IMR-90 (cell line): ENCODE measurements around the gene TEP1. TPM values are rescaled to one million over a fixed set of nuclear protein-coding genes. Genes with fewer than 3 reads are reported as not detected.

ENCODE experiments used
- ATAC-seq: fragments of 200-7000 bp; cut with Tn5 transposase; 2 replicates; pipeline ENCODE4 v1.9.1; 2020; ENCODE audit warnings: low read depth, mild to moderate bottlenecking, moderate library complexity
- BruUV-seq: library from RNA; stranded (reverse); fragments of 400-500 nt; replicated peaks from 2 replicates; lab custom pipeline; 2021; lab: Mats Ljungman, UMichigan
- CTCF ChIA-PET: fragments of 300-600 bp; formaldehyde crosslinking; extraction: SDS; loops from one replicate; lab custom pipeline; 2021; ENCODE audit warnings: antibody characterized with exemption; lab: Yijun Ruan, JAX
- POLR2A ChIA-PET: fragments of 300-600 bp; sonication (Branson Sonifier 250); formaldehyde crosslinking; loops from one replicate; lab custom pipeline; 2022; ENCODE audit warnings: antibody characterized with exemption; ENCODE audit not compliant: unreplicated experiment; lab: Charles Lee
- DNase-seq: peaks from one replicate; pipeline ENCODE4 v3.0.0; 2013
- H2AFZ ChIP-seq: replicated peaks from 2 replicates; pipeline ENCODE3; 2013; ENCODE audit warnings: low read length, mild to moderate bottlenecking; ENCODE audit not compliant: poor library complexity
- H2AK5ac ChIP-seq: 2 replicates; pipeline ENCODE4 v1.6.1; 2013; ENCODE audit warnings: low read depth, low read length, inconsistent platforms
- H2AK9ac ChIP-seq: replicated peaks from 2 replicates; pipeline ENCODE3; 2013; ENCODE audit warnings: mild to moderate bottlenecking, low read depth, low read length, moderate library complexity; ENCODE audit not compliant: poor library complexity
- H2BK120ac ChIP-seq: 2 replicates; pipeline ENCODE4 v1.6.1; 2013; ENCODE audit warnings: low read depth, low read length, inconsistent platforms
- H2BK15ac ChIP-seq: 3 replicates; pipeline ENCODE4 v1.6.1; 2013; ENCODE audit warnings: low read depth, low read length, inconsistent platforms
- H2BK20ac ChIP-seq: 2 replicates; pipeline ENCODE4 v1.6.1; 2013; ENCODE audit warnings: low read depth, mild to moderate bottlenecking, inconsistent platforms, low read length, moderate library complexity
- H2BK5ac ChIP-seq: 2 replicates; pipeline ENCODE4 v1.6.1; 2013; ENCODE audit warnings: mild to moderate bottlenecking, low read depth, low read length, inconsistent platforms; ENCODE audit not compliant: poor library complexity, severe bottlenecking
- H3K14ac ChIP-seq: replicated peaks from 2 replicates; pipeline ENCODE4 v1.6.1; 2013; ENCODE audit warnings: low read depth, low read length, inconsistent platforms
- H3K18ac ChIP-seq: 2 replicates; pipeline ENCODE4 v1.6.1; 2013; ENCODE audit warnings: low read depth, low read length, control low read depth
- H3K23ac ChIP-seq: 2 replicates; pipeline ENCODE4 v1.6.1; 2013; ENCODE audit warnings: low read depth, low read length, inconsistent platforms
- H3K27ac ChIP-seq: 2 replicates; pipeline ENCODE4 v1.5.1; 2013; ENCODE audit warnings: mild to moderate bottlenecking, control low read depth, low read length; ENCODE audit not compliant: insufficient read depth
- H3K27me3 ChIP-seq: 2 replicates; pipeline ENCODE4 v1.6.1; 2013; ENCODE audit warnings: low read length; ENCODE audit not compliant: control insufficient read depth, insufficient read depth
- H3K36me3 ChIP-seq: 2 replicates; pipeline ENCODE4 v1.6.1; 2013; ENCODE audit warnings: low read length, mixed read lengths; ENCODE audit not compliant: control insufficient read depth, insufficient read depth
- H3K4ac ChIP-seq: 2 replicates; pipeline ENCODE4 v1.6.1; 2013; ENCODE audit warnings: low read depth, low read length, inconsistent platforms
- H3K4me1 ChIP-seq: 2 replicates; pipeline ENCODE4 v1.6.1; 2013; ENCODE audit warnings: low read length, mixed read lengths; ENCODE audit not compliant: control insufficient read depth, insufficient read depth
- H3K4me2 ChIP-seq: 2 replicates; pipeline ENCODE4 v1.6.1; 2013; ENCODE audit warnings: low read depth, mild to moderate bottlenecking, control low read depth, low read length, moderate library complexity
- H3K4me3 ChIP-seq: 2 replicates; pipeline ENCODE4 v1.5.1; 2013; ENCODE audit warnings: low read depth, mild to moderate bottlenecking, control low read depth, low read length, moderate library complexity; ENCODE audit not compliant: insufficient read depth
- H3K56ac ChIP-seq: 2 replicates; pipeline ENCODE4 v1.6.1; 2013; ENCODE audit warnings: low read length, inconsistent platforms; ENCODE audit not compliant: insufficient read depth; ENCODE audit errors: extremely low read depth
- H3K79me1 ChIP-seq, 2 experiments: 2 replicates each; pipeline ENCODE4 v1.6.1; 2013; ENCODE audit warnings: low read length in 2 of 2, inconsistent platforms in 1 of 2, low read depth in 1 of 2
- H3K9ac ChIP-seq: 2 replicates; pipeline ENCODE4 v1.6.1; 2013; ENCODE audit warnings: low read depth, low read length, control low read depth
- H3K9me1 ChIP-seq: 2 replicates; pipeline ENCODE4 v1.6.1; 2013; ENCODE audit warnings: low read length, inconsistent platforms; ENCODE audit not compliant: insufficient read depth
- H3K9me3 ChIP-seq: 2 replicates; pipeline ENCODE4 v1.6.1; 2013; ENCODE audit warnings: low read length; ENCODE audit not compliant: control insufficient read depth, insufficient read depth
- H4K20me1 ChIP-seq: 2 replicates; pipeline ENCODE4 v1.6.1; 2013; ENCODE audit warnings: low read length, inconsistent platforms; ENCODE audit not compliant: insufficient read depth
- H4K5ac ChIP-seq: 2 replicates; pipeline ENCODE4 v1.6.1; 2013; ENCODE audit warnings: mild to moderate bottlenecking, low read depth, low read length, control low read depth
- H4K8ac ChIP-seq, 2 experiments: 2 replicates each; pipeline ENCODE4 v1.6.1; 2013; ENCODE audit warnings: low read depth in 2 of 2, low read length in 2 of 2, control low read depth in 1 of 2, inconsistent platforms in 1 of 2
- H4K91ac ChIP-seq: 2 replicates; pipeline ENCODE4 v1.6.1; 2013; ENCODE audit warnings: low read depth, low read length, inconsistent platforms; ENCODE audit not compliant: insufficient read depth
- CHD1 ChIP-seq: IDR thresholded peaks from 2 replicates; pipeline ENCODE4 v1.6.1; 2012; ENCODE audit warnings: low read depth, low read length, improper control_type of control experiment
- FOS ChIP-seq: fragments of 150-350 bp; IDR thresholded peaks from 2 replicates; pipeline ENCODE4 v1.6.1; 2016; ENCODE audit warnings: low read depth, low read length
- MAFK ChIP-seq: IDR thresholded peaks from 2 replicates; pipeline ENCODE4 v1.6.1; 2012; ENCODE audit warnings: low read depth, low read length, improper control_type of control experiment
- MAZ ChIP-seq: IDR thresholded peaks from 2 replicates; pipeline ENCODE4 v1.6.1; 2012; ENCODE audit warnings: low read depth, mild to moderate bottlenecking, low read length, improper control_type of control experiment, moderate library complexity, borderline replicate concordance
- NFE2L2 ChIP-seq: fragments of 150-350 bp; IDR thresholded peaks from 2 replicates; pipeline ENCODE4 v1.6.1; 2016; ENCODE audit warnings: low read depth, mild to moderate bottlenecking, low read length
- RAD21 ChIP-seq: IDR thresholded peaks from 2 replicates; pipeline ENCODE4 v1.6.1; 2012; ENCODE audit warnings: low read length, improper control_type of control experiment
- RCOR1 ChIP-seq: IDR thresholded peaks from 2 replicates; pipeline ENCODE4 v1.6.1; 2012; ENCODE audit warnings: mild to moderate bottlenecking, low read length, improper control_type of control experiment; ENCODE audit not compliant: insufficient replicate concordance
- RFX5 ChIP-seq: IDR thresholded peaks from 2 replicates; pipeline ENCODE4 v1.8.0; 2012; ENCODE audit warnings: low read depth, mild to moderate bottlenecking, low read length, moderate library complexity
- WGBS, 2 experiments: methylation state at CpG; one replicate each; pipeline versions ENCODE4 v1.1.5 to v1.1.7; 2013; ENCODE audit warnings: missing lambda C conversion rate in 2 of 2; ENCODE audit not compliant: insufficient read length in 1 of 2; ENCODE audit errors: extremely low coverage in 2 of 2; 5-methylcytosine and 5-hydroxymethylcytosine counted together
- dilution Hi-C: fragments of 300-500 bp; cut with HindIII; formaldehyde crosslinking; loops from one replicate; pipeline ENCODE4 v1.14.3; 2018; ENCODE audit warnings: low sequenced_read_pairs; ENCODE audit not compliant: unreplicated experiment
- in situ Hi-C: fragments of 300-500 bp; cut with MboI; formaldehyde crosslinking; loops from 3 replicates; pipeline ENCODE4 v1.14.3; 2019; ENCODE audit warnings: low sequenced_read_pairs, inconsistent platforms, mixed read lengths
- intact Hi-C: fragments of 100-400 bp; cut with micrococcal nuclease; formaldehyde crosslinking; loops from 2 replicates; pipeline ENCODE4 v1.10.0; 2022
- polyA plus RNA-seq, 3 experiments: library from polyadenylated mRNA; depleted of rRNA; stranded (reverse); fragments of >200 nt; gene quantifications; 2 replicates each; pipeline ENCODE4 v1.2.3, GENCODE V29; 2012; ENCODE audit warnings: low replicate concordance in 1 of 3
- total RNA-seq: library from RNA; depleted of rRNA; stranded (reverse); fragments of >200 nt; gene quantifications from 2 replicates; pipeline ENCODE4 v1.2.3, GENCODE V29; 2012
- TF ChIP-seq, protein P1 (sequence below): fragments of 150-350 bp; IDR thresholded peaks from 2 replicates; pipeline ENCODE4 v1.6.1; 2017; ENCODE audit warnings: mild to moderate bottlenecking, antibody characterized with exemption, low read length, low read depth
- TF ChIP-seq, protein P2 (sequence below): conservative IDR thresholded peaks from 2 replicates; pipeline ENCODE4 v1.5.1; 2012; ENCODE audit warnings: mild to moderate bottlenecking, low read depth, low read length, improper control_type of control experiment
- TF ChIP-seq, protein P3 (sequence below): fragments of 150-350 bp; IDR thresholded peaks from 2 replicates; pipeline ENCODE4 v1.6.1; 2016; ENCODE audit warnings: low read depth, mild to moderate bottlenecking, low read length, moderate library complexity, borderline replicate concordance

Gene TEP1
- total and polyA plus RNA-seq, 2 of the 4 experiments (the other 2 are of a cell fraction): 10.7 to 12.4 TPM

DNA sequence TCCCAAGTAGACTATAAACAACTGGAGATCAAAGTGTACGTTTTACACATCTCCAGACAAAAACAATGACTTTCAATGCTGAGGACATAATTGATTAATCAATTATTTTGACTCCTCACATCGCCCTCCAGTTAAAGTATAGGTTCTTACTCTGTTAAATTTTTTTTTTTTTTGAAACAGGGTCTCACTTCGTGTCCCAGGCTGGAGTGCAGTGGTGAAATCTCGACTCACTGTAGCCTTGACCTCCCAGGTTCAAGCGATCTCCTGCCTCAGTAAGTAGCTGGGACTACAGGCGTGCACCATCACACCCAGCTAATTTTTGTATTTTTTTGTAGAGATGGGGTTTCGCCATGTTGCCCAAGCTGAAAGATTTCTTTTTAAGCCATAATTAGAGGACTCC is 79.3 kb downstream of the TEP1 start:
- Histone ChIP-seq H2BK120ac (no peak overlapping the region), H4K5ac (no peak overlapping the region), H3K23ac (no peak overlapping the region), H3K14ac (no peak overlapping the region), H3K18ac (no peak overlapping the region), H4K8ac (no peak overlapping the region), H3K27ac (no peak overlapping the region), H3K9ac (no peak overlapping the region), H3K4me3 (no peak overlapping the region), H3K27me3 (no peaks in the 10 kb centered on the region), H3K36me3 (no peaks in the 10 kb centered on the region), H3K4me1 (no peaks in the 10 kb centered on the region), H2AFZ (no peak overlapping the region), H3K9me1 (no peaks in the 10 kb centered on the region), H2AK5ac (no peak overlapping the region), H3K79me1 (peaks cover 0 to 12% of the 10 kb centered on the region in 2 experiments; a peak in 1 of 4 replicates), H2BK20ac (no peak overlapping the region), H3K4ac (no peak overlapping the region), H2BK5ac (no peak overlapping the region), H2AK9ac (no peak overlapping the region), H2BK15ac (no peak overlapping the region), H4K91ac (no peak overlapping the region), H4K20me1 (no peaks in the 10 kb centered on the region), H3K56ac (no peak overlapping the region), H3K4me2 (no peak overlapping the region), H3K9me3 (no peaks in the 10 kb centered on the region)
- WGBS, 2 experiments: 40% methylated on average over 1 of the region's 7 CpGs; no CpG with 5 or more reads in 1 of the 2 experiments
- intact Hi-C loops (no loop called here), in situ Hi-C loops (loop anchor here (25.0 kb wide), 2 partner anchors 653 to 753 kb away; partner anchors contain the start of genes METTL17, SLC39A2 and ZNF219), dilution Hi-C loops (no loop called here)
- TF ChIP-seq MAFK: no peak
- TF ChIP-seq FOS: no peak
- TF ChIP-seq, protein P1, sequence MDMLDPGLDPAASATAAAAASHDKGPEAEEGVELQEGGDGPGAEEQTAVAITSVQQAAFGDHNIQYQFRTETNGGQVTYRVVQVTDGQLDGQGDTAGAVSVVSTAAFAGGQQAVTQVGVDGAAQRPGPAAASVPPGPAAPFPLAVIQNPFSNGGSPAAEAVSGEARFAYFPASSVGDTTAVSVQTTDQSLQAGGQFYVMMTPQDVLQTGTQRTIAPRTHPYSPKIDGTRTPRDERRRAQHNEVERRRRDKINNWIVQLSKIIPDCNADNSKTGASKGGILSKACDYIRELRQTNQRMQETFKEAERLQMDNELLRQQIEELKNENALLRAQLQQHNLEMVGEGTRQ: no peak
- TF ChIP-seq, protein P2, sequence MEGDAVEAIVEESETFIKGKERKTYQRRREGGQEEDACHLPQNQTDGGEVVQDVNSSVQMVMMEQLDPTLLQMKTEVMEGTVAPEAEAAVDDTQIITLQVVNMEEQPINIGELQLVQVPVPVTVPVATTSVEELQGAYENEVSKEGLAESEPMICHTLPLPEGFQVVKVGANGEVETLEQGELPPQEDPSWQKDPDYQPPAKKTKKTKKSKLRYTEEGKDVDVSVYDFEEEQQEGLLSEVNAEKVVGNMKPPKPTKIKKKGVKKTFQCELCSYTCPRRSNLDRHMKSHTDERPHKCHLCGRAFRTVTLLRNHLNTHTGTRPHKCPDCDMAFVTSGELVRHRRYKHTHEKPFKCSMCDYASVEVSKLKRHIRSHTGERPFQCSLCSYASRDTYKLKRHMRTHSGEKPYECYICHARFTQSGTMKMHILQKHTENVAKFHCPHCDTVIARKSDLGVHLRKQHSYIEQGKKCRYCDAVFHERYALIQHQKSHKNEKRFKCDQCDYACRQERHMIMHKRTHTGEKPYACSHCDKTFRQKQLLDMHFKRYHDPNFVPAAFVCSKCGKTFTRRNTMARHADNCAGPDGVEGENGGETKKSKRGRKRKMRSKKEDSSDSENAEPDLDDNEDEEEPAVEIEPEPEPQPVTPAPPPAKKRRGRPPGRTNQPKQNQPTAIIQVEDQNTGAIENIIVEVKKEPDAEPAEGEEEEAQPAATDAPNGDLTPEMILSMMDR: no peak
- TF ChIP-seq, protein P3, sequence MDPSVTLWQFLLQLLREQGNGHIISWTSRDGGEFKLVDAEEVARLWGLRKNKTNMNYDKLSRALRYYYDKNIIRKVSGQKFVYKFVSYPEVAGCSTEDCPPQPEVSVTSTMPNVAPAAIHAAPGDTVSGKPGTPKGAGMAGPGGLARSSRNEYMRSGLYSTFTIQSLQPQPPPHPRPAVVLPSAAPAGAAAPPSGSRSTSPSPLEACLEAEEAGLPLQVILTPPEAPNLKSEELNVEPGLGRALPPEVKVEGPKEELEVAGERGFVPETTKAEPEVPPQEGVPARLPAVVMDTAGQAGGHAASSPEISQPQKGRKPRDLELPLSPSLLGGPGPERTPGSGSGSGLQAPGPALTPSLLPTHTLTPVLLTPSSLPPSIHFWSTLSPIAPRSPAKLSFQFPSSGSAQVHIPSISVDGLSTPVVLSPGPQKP: no peak
- TF ChIP-seq MAZ: no peak
- TF ChIP-seq NFE2L2: no peak
- TF ChIP-seq RCOR1: no peak
- no peak for TF ChIP-seq CHD1
- no peak for TF ChIP-seq RAD21
- no peak for TF ChIP-seq RFX5
- no peak for DNase-seq
- POLR2A ChIA-PET: no interaction called here
- no peak for ATAC-seq
- CTCF ChIA-PET: interaction anchor here (0.8 to 2.3 kb wide), 2 partner anchors 9 to 273 kb away, joined by 3 to 5 read pairs; partner anchors contain the start of gene PARP2
- BruUV-seq: no TSS peak
